Activated CD8-positive, alpha-beta T cell treated with anti-CD3 and anti-CD28 coated beads for 36 hours (primary cell): ENCODE results near the gene TRAPPC3L. TPM values are rescaled to one million over a fixed set of nuclear protein-coding genes. Genes with fewer than 3 reads are reported as not detected.
A peak's percentile ranks its signal among the peaks of the same experiment; 100 is the strongest.

ENCODE experiments used
- ATAC-seq: fragments of 200-7000 bp; cut with Tn5 transposase; one replicate; pipeline ENCODE4 v1.10.0; 2021; ENCODE audit warnings: mild to moderate bottlenecking, moderate library complexity
- CTCF ChIA-PET: fragments of 350-600 bp; sonication (Branson Sonifier 250); formaldehyde crosslinking; loops from one replicate; lab custom pipeline; 2021; ENCODE audit warnings: antibody characterized with exemption; lab: Charles Lee
- POLR2A ChIA-PET: fragments of 350-600 bp; sonication (Branson Sonifier 250); formaldehyde crosslinking; loops from one replicate; lab custom pipeline; 2021; ENCODE audit warnings: antibody characterized with exemption; lab: Charles Lee
- DNase-seq: peaks from one replicate; pipeline ENCODE4 v3.0.0-alpha.2; 2020
- H3K27ac Mint-ChIP-seq: one replicate; pipeline ENCODE4 v1.8.0; 2021; ENCODE audit warnings: mild to moderate bottlenecking, mixed read lengths
- H3K27me3 Mint-ChIP-seq: one replicate; pipeline ENCODE4 v1.8.0; 2021; ENCODE audit warnings: mixed read lengths
- H3K36me3 Mint-ChIP-seq: one replicate; pipeline ENCODE4 v1.8.0; 2021; ENCODE audit warnings: low read depth, mixed read lengths
- H3K4me1 Mint-ChIP-seq: one replicate; pipeline ENCODE4 v1.8.0; 2021; ENCODE audit warnings: low read depth, mixed read lengths
- H3K4me3 Mint-ChIP-seq: one replicate; pipeline ENCODE4 v1.8.0; 2021; ENCODE audit warnings: mild to moderate bottlenecking, moderate library complexity, mixed read lengths
- H3K9me3 Mint-ChIP-seq: one replicate; pipeline ENCODE4 v1.8.0; 2021; ENCODE audit warnings: mixed read lengths
- CTCF ChIP-seq: fragments of 200-600 bp; IDR thresholded peaks from one replicate; pipeline ENCODE4 v1.8.0; 2022; ENCODE audit warnings: antibody characterized with exemption, mild to moderate bottlenecking
- intact Hi-C: fragments of 100-400 bp; cut with micrococcal nuclease; formaldehyde crosslinking; loops from one replicate; pipeline ENCODE4 v1.10.0; 2022
- total RNA-seq, 2 experiments: library from RNA; stranded (reverse); gene quantifications; one replicate each; pipeline ENCODE4 v1.2.3, GENCODE V29; 2021

TRAPPC3L gene
- total RNA-seq, 2 experiments from 2014 or later: not detected

GRCh38 chr6:116571683-116572000, 26.2 kb upstream of the TRAPPC3L start:
- peaks cover 37% of the 10 kb centered on the region for H3K4me1 Mint-ChIP-seq
- CTCF ChIA-PET: interaction anchor here (1.1 to 3.8 kb wide), 8 partner anchors 9 to 299 kb away, joined by 3 to 40 read pairs (median 4); no protein-coding TSS in a partner anchor
- H3K36me3 Mint-ChIP-seq: peaks cover 10% of the 10 kb centered on the region
- DNase-seq: no peak
- TF ChIP-seq CTCF: no peak
- no peak for ATAC-seq
- peak overlapping the region; percentile 96 for H3K27ac Mint-ChIP-seq
- POLR2A ChIA-PET: interaction anchor here (0.6 to 1.6 kb wide), 11 partner anchors 8 to 299 kb away, joined by 3 to 5 read pairs (median 3); partner anchors contain the start of gene ZUP1
- H3K9me3 Mint-ChIP-seq: no peaks in the 10 kb centered on the region
- intact Hi-C loops: no loop called here
- no peaks in the 10 kb centered on the region for H3K27me3 Mint-ChIP-seq
- peak overlapping the region; percentile 95 for H3K4me3 Mint-ChIP-seq

- POLR2A ChIA-PET: interaction anchor here (0.6 to 1.6 kb wide), 12 partner anchors 8 to 298 kb away, joined by 3 to 5 read pairs (median 3); partner anchors contain the start of gene ZUP1
- no peak for TF ChIP-seq CTCF
- H3K9me3 Mint-ChIP-seq: no peaks in the 10 kb centered on the region
- no peaks in the 10 kb centered on the region for H3K27me3 Mint-ChIP-seq
- intact Hi-C loops: no loop called here
- CTCF ChIA-PET: interaction anchor here (1.0 to 3.8 kb wide), 10 partner anchors 8 to 298 kb away, joined by 3 to 40 read pairs (median 4); no protein-coding TSS in a partner anchor
- H3K4me3 Mint-ChIP-seq: peak within 1 kb of the TSS; percentile 95
- H3K27ac Mint-ChIP-seq: peak within 1 kb of the TSS; percentile 96
- H3K4me1 Mint-ChIP-seq: peaks cover 32% of the 10 kb centered on the region
- ATAC-seq: peak; percentile 97
- H3K36me3 Mint-ChIP-seq: peaks cover 5% of the 10 kb centered on the region
- DNase-seq: peak; percentile 99
Measured at GRCh38 chr6:116570856-116571682, 25.6 kb upstream of the TRAPPC3L start, which contains the start of gene RWDD1. Gene RWDD1 (plus strand): TSS chr6:116571504. CDS start chr6:116571583, 79 bp downstream.

GRCh38 chr6:116568821-116569755, 23.6 kb upstream of the TRAPPC3L start:
- no peak for DNase-seq
- POLR2A ChIA-PET: interaction anchor here (1.0 kb wide), 1 partner anchor 291 kb away, joined by 3 read pairs; no protein-coding TSS in a partner anchor
- Mint-ChIP-seq H3K27ac (no peak overlapping the region), H3K9me3 (no peaks in the 10 kb centered on the region), H3K27me3 (peaks cover 1% of the 10 kb centered on the region), H3K4me3 (no peak overlapping the region), H3K4me1 (peaks cover 26% of the 10 kb centered on the region), H3K36me3 (no peaks in the 10 kb centered on the region)
- CTCF ChIA-PET: interaction anchor here (1.7 to 3.8 kb wide), 2 partner anchors 9 to 281 kb away, joined by 7 to 40 read pairs; no protein-coding TSS in a partner anchor
- intact Hi-C loops: loop anchor here (10.0 kb wide), 1 partner anchor 284 kb away; no protein-coding TSS in a partner anchor
- no peak for TF ChIP-seq CTCF
- no peak for ATAC-seq

GRCh38 chr6:116568111-116568510, 22.6 kb upstream of the TRAPPC3L start:
- Mint-ChIP-seq H3K4me1 (peaks cover 17% of the 10 kb centered on the region), H3K36me3 (no peaks in the 10 kb centered on the region), H3K9me3 (no peaks in the 10 kb centered on the region), H3K27me3 (peaks cover 2% of the 10 kb centered on the region), H3K4me3 (no peak overlapping the region), H3K27ac (no peak overlapping the region)
- DNase-seq (no peak), ATAC-seq (no peak)
- ChIA-PET POLR2A (no interaction called here), CTCF (interaction anchor here (0.6 to 1.7 kb wide), 2 partner anchors 103 to 280 kb away, joined by 3 to 7 read pairs; no protein-coding TSS in a partner anchor)
- TF ChIP-seq CTCF: no peak
- intact Hi-C loops: loop anchor here (10.0 kb wide), 1 partner anchor 283 kb away; no protein-coding TSS in a partner anchor
